Measurements from ENCODE around the gene CDH23. TPM values are rescaled to one million over a fixed set of nuclear protein-coding genes. Genes with fewer than 3 reads are reported as not detected.

Gene CDH23
- total and polyA plus RNA-seq, 2 experiments from 2014 or later, result 0.08 TPM; not detected in 1

DNA sequence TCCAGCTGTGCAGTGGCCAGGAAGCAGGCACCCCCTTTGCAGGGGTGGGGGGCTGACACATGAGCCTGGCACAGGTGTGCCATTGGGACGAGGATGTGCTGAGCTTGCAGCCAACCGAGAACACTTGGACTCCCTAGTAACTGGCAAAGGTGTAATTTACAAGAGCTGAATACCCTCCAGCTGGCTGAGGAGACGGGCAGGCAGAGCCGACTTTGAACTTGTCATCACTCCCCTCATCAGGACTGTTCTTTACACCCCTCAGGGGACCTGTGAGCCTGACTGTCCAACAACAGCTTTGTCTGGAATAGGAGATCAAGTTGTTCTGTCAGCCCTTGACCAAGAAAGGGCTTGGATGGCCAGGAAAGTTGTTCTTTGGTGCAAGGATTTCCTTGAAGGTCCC, 61.2 kb downstream of the CDH23 start:
- Histone ChIP-seq H2AFZ (no peak overlapping the region), H3F3A (ENCODE audit: insufficient read depth) (no peaks in the 10 kb centered on the region), H3K4me3 (no peak overlapping the region), H3K9me2 (ENCODE audit: insufficient read depth) (no peaks in the 10 kb centered on the region), H3K9me3 (ENCODE audit: low read depth) (no peaks in the 10 kb centered on the region), H3K4me2 (ENCODE audit: unreplicated experiment) (no peak overlapping the region), H3K79me2 (ENCODE audit: insufficient read depth) (no peaks in the 10 kb centered on the region), H3K36me3 (ENCODE audit: low read depth) (no peaks in the 10 kb centered on the region), H3K27ac (no peak overlapping the region), H3K9ac (no peak overlapping the region), H3K4me1 (ENCODE audit: insufficient read depth) (no peaks in the 10 kb centered on the region), H4K20me1 (ENCODE audit: insufficient read depth) (no peaks in the 10 kb centered on the region), H3K27me3 (replicated peaks; ENCODE audit: insufficient read depth) (peaks cover 62% of the 10 kb centered on the region)
- WGBS, 2 experiments (ENCODE audit: low coverage in 1 of 2, low lambda C conversion rate in 2 of 2, missing lambda C conversion rate in 2 of 2), result 9 to 10% methylated on average over 4 of the region's 4 CpGs
- in situ Hi-C loops (cut with MboI), result no loop called here
- no peak for DNase-seq
- no peak for TF ChIP-seq EZH2phosphoT487 (IDR thresholded peaks at IDR 0.05; ENCODE audit: insufficient read depth, low read depth)
- TF ChIP-seq EZH2 (IDR thresholded peaks at IDR 0.05; ENCODE audit: insufficient read depth, poor library complexity, severe bottlenecking), result no peak

- no peaks in the 10 kb centered on the region for H3K79me2 ChIP-seq (ENCODE audit: insufficient read depth)
- H3K9me3 ChIP-seq (ENCODE audit: low read depth), result no peaks in the 10 kb centered on the region
- H3K27me3 ChIP-seq (replicated peaks; ENCODE audit: insufficient read depth), result peaks cover 63% of the 10 kb centered on the region
- no peaks in the 10 kb centered on the region for H3K9me2 ChIP-seq (ENCODE audit: insufficient read depth)
- no peak overlapping the region for H3K27ac ChIP-seq
- no peak overlapping the region for H3K4me3 ChIP-seq
- H3K4me2 ChIP-seq (ENCODE audit: unreplicated experiment), result no peak overlapping the region
- TF ChIP-seq EZH2 (IDR thresholded peaks at IDR 0.05; ENCODE audit: insufficient read depth, poor library complexity, severe bottlenecking) (no peak), EZH2phosphoT487 (IDR thresholded peaks at IDR 0.05; ENCODE audit: insufficient read depth, low read depth) (no peak)
- DNase-seq, result no peak
- no peak overlapping the region for H2AFZ ChIP-seq
- no peaks in the 10 kb centered on the region for H3K4me1 ChIP-seq (ENCODE audit: insufficient read depth)
- no peaks in the 10 kb centered on the region for H3K36me3 ChIP-seq (ENCODE audit: low read depth)
- no peaks in the 10 kb centered on the region for H3F3A ChIP-seq (ENCODE audit: insufficient read depth)
- WGBS, 2 experiments (ENCODE audit: low coverage in 1 of 2, low lambda C conversion rate in 2 of 2, missing lambda C conversion rate in 2 of 2), result 35 to 46% methylated on average over 2 of the region's 2 CpGs
- in situ Hi-C loops (cut with MboI), result no loop called here
- H4K20me1 ChIP-seq (ENCODE audit: insufficient read depth), result no peaks in the 10 kb centered on the region
- H3K9ac ChIP-seq, result no peak overlapping the region
Observed at GRCh38 chr10:71458387-71458786, 61.7 kb downstream of the CDH23 start.

DNA sequence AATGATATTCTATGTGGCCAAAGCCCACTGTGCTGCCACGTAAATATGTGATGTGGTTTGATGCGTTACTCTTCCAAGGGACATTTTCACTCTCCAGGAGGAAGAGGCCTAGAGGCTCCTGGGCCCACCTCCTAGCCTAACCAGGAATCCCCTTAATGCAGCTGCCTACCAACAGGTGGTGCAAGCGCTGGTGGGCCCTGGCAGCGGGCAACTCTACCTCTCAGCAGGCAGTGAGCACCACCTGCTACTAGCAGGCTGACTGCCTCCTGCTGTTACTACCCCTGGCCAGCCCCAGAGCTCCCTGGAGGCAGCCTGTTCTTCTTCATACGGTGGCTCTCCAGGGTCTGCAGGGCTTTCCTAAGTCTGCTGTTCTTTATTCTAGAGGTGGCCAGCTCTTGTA, 62.8 kb downstream of the CDH23 start:
- Histone ChIP-seq H3K27ac (no peak overlapping the region), H3K27me3 (replicated peaks; ENCODE audit: insufficient read depth) (peaks cover 56% of the 10 kb centered on the region), H3K9me2 (ENCODE audit: insufficient read depth) (no peaks in the 10 kb centered on the region), H3K4me3 (no peak overlapping the region), H3K36me3 (ENCODE audit: low read depth) (no peaks in the 10 kb centered on the region), H3K9me3 (ENCODE audit: low read depth) (no peaks in the 10 kb centered on the region), H3K79me2 (ENCODE audit: insufficient read depth) (no peaks in the 10 kb centered on the region), H3F3A (ENCODE audit: insufficient read depth) (no peaks in the 10 kb centered on the region), H3K9ac (no peak overlapping the region), H2AFZ (no peak overlapping the region), H3K4me2 (ENCODE audit: unreplicated experiment) (no peak overlapping the region), H3K4me1 (ENCODE audit: insufficient read depth) (no peaks in the 10 kb centered on the region), H4K20me1 (ENCODE audit: insufficient read depth) (no peaks in the 10 kb centered on the region)
- WGBS, 2 experiments (ENCODE audit: low coverage in 1 of 2, low lambda C conversion rate in 2 of 2, missing lambda C conversion rate in 2 of 2), result 71 to 73% methylated on average over 5 of the region's 5 CpGs
- in situ Hi-C loops (cut with MboI), result no loop called here
- no peak for DNase-seq
- TF ChIP-seq EZH2phosphoT487 (IDR thresholded peaks at IDR 0.05; ENCODE audit: insufficient read depth, low read depth) (no peak), EZH2 (IDR thresholded peaks at IDR 0.05; ENCODE audit: insufficient read depth, poor library complexity, severe bottlenecking) (no peak)

DNA sequence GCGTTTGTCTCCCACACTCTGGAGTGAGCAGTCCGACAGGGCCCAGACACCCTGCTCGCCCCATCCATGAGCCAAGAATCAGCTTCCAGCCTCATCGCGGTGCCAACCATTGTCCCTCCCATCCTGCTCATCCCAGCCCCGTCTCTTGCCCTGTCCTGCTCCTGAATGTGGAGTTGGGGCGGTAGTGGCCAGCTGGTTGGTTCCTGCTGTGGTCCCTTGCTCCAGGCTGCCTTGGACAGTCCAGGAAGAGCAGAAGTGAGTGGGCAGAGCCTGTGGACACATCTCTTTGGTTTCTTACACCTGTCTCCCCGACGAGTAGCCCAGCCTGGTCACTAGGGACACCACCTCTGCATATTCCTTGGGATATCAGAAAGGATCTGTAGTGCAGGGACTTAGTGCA, 63.9 kb downstream of the CDH23 start:
- H3K9me3 ChIP-seq (ENCODE audit: low read depth), result no peaks in the 10 kb centered on the region
- no peaks in the 10 kb centered on the region for H3K9me2 ChIP-seq (ENCODE audit: insufficient read depth)
- no peak overlapping the region for H3K4me3 ChIP-seq
- H2AFZ ChIP-seq, result no peak overlapping the region
- no peaks in the 10 kb centered on the region for H3K36me3 ChIP-seq (ENCODE audit: low read depth)
- no peak overlapping the region for H3K27ac ChIP-seq
- no peak overlapping the region for H3K4me2 ChIP-seq (ENCODE audit: unreplicated experiment)
- no peaks in the 10 kb centered on the region for H4K20me1 ChIP-seq (ENCODE audit: insufficient read depth)
- 52 to 58% methylated on average over 9 of the region's 9 CpGs for WGBS, 2 experiments (ENCODE audit: low coverage in 1 of 2, low lambda C conversion rate in 2 of 2, missing lambda C conversion rate in 2 of 2)
- in situ Hi-C loops (cut with MboI), result no loop called here
- no peak overlapping the region for H3K9ac ChIP-seq
- H3K27me3 ChIP-seq (replicated peaks; ENCODE audit: insufficient read depth), result peaks cover 46% of the 10 kb centered on the region
- H3F3A ChIP-seq (ENCODE audit: insufficient read depth), result no peaks in the 10 kb centered on the region
- TF ChIP-seq EZH2phosphoT487 (IDR thresholded peaks at IDR 0.05; ENCODE audit: insufficient read depth, low read depth) (no peak), EZH2 (IDR thresholded peaks at IDR 0.05; ENCODE audit: insufficient read depth, poor library complexity, severe bottlenecking) (no peak)
- H3K4me1 ChIP-seq (ENCODE audit: insufficient read depth), result no peaks in the 10 kb centered on the region
- DNase-seq, result no peak
- no peaks in the 10 kb centered on the region for H3K79me2 ChIP-seq (ENCODE audit: insufficient read depth)

GRCh38 chr10:71461457-71461856, 64.7 kb downstream of the CDH23 start:
- no peaks in the 10 kb centered on the region for H3F3A ChIP-seq (ENCODE audit: insufficient read depth)
- TF ChIP-seq EZH2 (IDR thresholded peaks at IDR 0.05; ENCODE audit: insufficient read depth, poor library complexity, severe bottlenecking) (no peak), EZH2phosphoT487 (IDR thresholded peaks at IDR 0.05; ENCODE audit: insufficient read depth, low read depth) (no peak)
- no peak overlapping the region for H3K4me2 ChIP-seq (ENCODE audit: unreplicated experiment)
- H3K4me1 ChIP-seq (ENCODE audit: insufficient read depth), result no peaks in the 10 kb centered on the region
- in situ Hi-C loops (cut with MboI), result no loop called here
- H4K20me1 ChIP-seq (ENCODE audit: insufficient read depth), result no peaks in the 10 kb centered on the region
- no peak overlapping the region for H2AFZ ChIP-seq
- no peak for DNase-seq
- no peaks in the 10 kb centered on the region for H3K9me3 ChIP-seq (ENCODE audit: low read depth)
- peaks cover 40% of the 10 kb centered on the region for H3K27me3 ChIP-seq (replicated peaks; ENCODE audit: insufficient read depth)
- H3K79me2 ChIP-seq (ENCODE audit: insufficient read depth), result no peaks in the 10 kb centered on the region
- H3K9me2 ChIP-seq (ENCODE audit: insufficient read depth), result no peaks in the 10 kb centered on the region
- H3K27ac ChIP-seq, result no peak overlapping the region
- no peaks in the 10 kb centered on the region for H3K36me3 ChIP-seq (ENCODE audit: low read depth)
- whole genome bisulfite sequencing, 2 experiments (ENCODE audit: low coverage in 1 of 2, low lambda C conversion rate in 2 of 2, missing lambda C conversion rate in 2 of 2), result 71 to 78% methylated on average over 13 of the region's 13 CpGs
- no peak overlapping the region for H3K4me3 ChIP-seq
- H3K9ac ChIP-seq, result no peak overlapping the region

All from GM23248 (cell line).